ENCODE results near the gene SFRP2.
A peak's percentile ranks its signal among the peaks of the same experiment; 100 is the strongest.

The SFRP2 gene

GRCh38 chr4:153764601-153765368, 24.1 kb downstream of the SFRP2 start:
- DNase-seq = no peak

- no peak for DNase-seq
Measured at GRCh38 chr4:153763404-153763803, 25.5 kb downstream of the SFRP2 start.

- no peak for DNase-seq
Measured at GRCh38 chr4:153759407-153760316, 29.2 kb downstream of the SFRP2 start, which contains the start of gene RNF175. TSS of gene RNF175 (minus strand) at chr4:153760024. CDS start at chr4:153759862, 162 bp downstream.

DNA sequence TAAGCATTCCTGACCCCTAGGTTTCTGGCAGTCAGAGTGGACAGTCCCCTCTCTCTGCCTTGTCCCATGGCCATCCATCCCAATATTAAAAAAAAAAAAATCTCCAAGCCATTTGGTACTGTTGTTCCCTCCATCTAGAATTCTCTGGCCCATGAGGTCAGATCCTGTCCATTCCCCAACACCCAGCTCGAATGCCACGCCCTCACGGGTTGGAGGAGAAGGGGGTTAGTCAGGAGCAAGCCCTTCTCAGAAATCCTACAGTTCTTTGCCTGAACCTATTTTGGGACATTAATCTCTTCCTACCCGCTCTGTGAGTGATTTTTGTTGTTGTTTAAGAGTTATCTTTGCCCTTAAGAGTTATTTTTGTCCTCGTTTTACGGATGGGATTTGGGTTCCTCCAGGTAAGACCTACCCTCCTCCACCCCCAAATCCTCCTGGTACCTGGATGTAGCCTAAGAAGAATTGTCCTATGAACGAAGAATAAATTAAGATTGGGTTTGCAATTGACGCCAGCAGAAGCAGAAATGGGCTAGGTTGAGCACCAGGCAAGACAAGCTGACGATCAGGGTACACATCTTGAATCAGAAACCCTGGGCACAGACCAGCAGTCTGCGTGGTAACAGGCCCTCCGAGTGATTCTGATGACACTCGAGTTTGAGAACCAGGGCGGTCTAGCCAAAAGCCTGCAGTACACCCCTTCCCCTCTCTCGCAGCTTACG, 30.0 kb downstream of the SFRP2 start:
- DNase-seq = no peak

- DNase-seq = no peak
Measured at GRCh38 chr4:153758136-153758535, 30.7 kb downstream of the SFRP2 start.

- no peak for DNase-seq
Measured at GRCh38 chr4:153757407-153757806, 31.5 kb downstream of the SFRP2 start.

DNA sequence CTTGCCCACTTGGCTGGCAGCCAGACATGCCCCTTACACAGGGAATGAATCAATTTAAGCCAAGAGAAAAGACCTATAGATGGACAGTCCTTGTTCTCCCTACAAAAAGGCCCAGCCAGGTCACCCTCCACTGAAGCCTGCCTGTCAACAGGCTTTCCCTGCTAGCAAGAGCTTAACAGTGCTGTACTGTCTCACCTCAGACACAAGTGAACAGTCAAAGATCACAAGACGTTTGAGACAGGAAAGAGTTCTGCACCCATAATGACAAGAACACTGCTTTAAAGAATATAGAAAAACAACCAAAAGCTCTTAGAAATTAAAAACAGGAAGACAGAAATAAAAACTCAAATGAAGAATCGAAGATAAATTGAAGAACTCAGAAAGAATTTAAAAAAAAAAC, 33.7 kb downstream of the SFRP2 start:
- DNase-seq = no peak

GRCh38 chr4:153750197-153750817, 38.6 kb downstream of the SFRP2 start:
- DNase-seq = no peak

DNA sequence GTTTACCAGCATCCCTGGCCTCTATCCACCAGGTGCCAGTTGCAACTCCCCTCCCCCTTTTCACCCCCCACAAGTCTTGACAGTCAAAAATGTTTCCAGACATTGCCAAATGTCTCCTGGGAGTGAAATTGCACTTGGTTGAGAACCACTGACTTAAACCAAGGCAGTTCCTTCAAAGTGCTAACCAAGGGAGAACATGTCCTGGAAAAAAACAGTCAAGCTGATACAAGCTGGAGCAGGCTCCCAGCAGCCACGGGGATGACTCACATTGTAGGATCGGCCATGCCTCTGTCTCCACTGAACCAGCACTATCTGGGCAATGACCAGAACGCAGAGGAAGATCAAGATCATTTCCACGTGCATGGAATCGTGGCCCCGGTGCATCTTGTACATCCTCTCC, 40.5 kb downstream of the SFRP2 start:
- no peak for DNase-seq

DNA sequence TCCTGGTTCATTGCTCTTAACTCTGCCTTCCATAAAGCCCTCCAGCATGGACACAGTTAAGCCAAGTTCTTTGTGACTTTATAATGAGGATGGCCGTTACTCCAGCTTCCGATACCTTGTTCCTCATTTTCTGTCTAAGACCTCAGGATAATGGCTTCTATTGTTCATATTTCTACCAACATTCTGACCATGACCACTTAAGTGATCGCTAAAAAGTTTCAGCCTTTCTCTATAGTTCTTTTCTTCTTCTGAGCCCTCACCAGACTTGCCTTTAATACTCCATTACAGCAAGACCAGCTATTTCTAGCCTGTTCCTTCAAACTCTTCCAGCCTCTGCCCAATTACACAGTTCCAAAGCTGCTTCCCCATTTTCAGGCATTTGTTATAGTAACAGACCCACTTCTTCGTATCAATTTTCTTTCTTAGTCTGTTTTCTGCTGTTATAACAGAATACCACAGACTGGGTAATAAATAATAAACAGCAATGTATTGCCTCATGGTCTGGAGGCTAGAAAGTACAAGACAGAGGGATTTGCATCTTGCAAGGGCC, 41.4 kb downstream of the SFRP2 start:
- DNase-seq = no peak

- no peak for DNase-seq
Measured at GRCh38 chr4:153745651-153746050, 43.2 kb downstream of the SFRP2 start.

GRCh38 chr4:153741541-153741940, 47.3 kb downstream of the SFRP2 start:
- DNase-seq = no peak

- DNase-seq = no peak
Measured at GRCh38 chr4:153735906-153736461, 52.9 kb downstream of the SFRP2 start.

DNA sequence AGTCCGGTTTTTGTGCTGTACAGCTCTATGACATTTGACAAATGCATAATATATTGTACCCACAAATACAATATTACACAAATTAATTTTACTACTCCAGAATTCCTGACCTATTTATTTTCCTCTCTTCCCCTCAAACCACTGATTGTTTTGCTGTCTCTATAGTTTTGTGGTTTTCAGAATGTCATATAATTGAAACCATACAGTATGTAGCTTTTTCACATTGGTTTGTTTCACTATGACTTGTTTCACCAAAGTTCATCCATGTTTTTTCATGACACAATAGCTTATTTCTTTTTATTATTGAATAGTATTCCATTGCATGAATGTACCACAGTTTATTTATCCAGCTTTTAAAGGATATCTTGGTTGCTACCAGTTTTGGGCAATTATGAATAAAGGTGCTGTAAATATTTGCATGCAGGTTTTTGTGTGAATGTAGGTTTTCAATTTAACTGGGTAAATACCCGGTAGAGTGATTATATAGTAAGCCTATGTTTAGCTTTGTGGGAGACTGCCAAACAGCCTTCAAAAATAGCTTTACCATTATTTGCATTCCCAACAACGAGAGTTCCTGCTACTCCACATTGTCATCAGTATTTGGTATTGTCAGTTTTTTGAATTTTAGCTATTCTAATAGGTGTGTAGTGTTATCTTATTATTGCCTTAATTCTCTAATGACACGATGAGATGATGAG, 55.0 kb downstream of the SFRP2 start:
- peak; percentile 39 for DNase-seq

DNA sequence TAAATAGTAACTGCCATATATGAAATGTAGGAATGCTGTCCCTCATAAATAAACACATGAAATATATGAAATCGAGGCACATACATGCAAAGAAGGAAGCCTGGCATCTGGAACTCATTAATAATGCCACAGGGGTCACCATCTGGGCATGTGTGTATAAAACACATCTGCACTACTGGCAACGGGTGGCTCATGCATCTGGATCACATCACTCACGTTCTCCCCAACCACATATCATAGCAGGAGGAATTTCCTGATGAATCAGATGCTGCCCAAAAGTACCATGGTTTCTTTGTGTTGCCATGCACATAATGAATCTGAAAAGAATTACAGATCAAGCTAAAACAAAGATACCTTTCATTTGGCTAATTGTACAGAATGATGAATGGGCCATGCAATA, 57.6 kb downstream of the SFRP2 start:
- no peak for DNase-seq
